Measurements from ENCODE around the gene C1orf116.

The C1orf116 gene

DNA sequence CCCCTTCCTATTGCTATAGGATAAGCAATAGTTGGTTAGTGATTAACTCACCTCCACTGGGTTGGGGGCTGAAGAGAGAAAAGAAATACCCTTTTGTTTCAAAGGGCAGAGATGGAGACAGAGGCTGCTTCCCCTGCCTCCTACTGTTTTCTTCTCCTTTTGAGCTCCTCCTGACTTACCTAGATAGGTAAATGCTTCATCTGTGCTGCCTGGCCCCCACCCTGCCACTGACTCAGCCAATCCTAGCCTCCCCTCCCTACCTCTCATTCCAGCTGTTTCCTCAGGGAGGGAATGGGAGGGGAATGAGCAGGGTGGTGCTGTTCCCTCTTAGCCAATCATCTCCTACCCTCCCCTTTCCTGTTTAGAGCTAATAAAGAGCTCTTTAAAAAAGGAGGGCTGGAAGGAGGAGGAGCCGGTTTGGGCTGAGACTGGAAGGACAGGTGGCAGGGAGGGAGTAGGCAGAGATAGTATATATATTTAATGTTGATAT lies at the start of gene C1orf116:
Gene C1orf116, minus strand, starts transcription at position 229 of the 490 bp plus-strand sequence. CDS start 5,158 bp downstream, outside the sequence.
- DNase-seq (ENCODE audit: low spot score) = no peak

DNA sequence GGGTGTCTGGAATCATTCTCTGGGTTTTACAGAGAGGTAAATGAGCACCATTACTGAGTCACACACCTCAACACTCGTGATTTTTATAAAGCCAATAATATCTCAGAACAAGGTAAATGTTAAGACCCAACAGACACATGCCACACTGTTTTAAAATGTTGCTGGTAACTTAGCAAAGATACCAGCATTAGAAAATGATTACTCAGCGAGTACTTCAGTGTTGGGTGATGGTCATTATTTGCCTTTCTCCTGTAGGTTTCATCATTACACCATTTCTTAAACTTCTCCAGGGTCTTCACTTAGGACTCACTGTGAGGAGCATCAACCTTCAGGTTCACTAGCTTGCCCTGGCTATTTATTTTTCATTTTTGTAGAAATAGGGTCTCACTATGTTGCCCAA lies 49.2 kb upstream of the C1orf116 start:
- DNase-seq (ENCODE audit: low spot score) = no peak

- no peak for DNase-seq (ENCODE audit: low spot score)
Observed at GRCh38 chr1:207081088-207081487, 48.5 kb upstream of the C1orf116 start.

DNA sequence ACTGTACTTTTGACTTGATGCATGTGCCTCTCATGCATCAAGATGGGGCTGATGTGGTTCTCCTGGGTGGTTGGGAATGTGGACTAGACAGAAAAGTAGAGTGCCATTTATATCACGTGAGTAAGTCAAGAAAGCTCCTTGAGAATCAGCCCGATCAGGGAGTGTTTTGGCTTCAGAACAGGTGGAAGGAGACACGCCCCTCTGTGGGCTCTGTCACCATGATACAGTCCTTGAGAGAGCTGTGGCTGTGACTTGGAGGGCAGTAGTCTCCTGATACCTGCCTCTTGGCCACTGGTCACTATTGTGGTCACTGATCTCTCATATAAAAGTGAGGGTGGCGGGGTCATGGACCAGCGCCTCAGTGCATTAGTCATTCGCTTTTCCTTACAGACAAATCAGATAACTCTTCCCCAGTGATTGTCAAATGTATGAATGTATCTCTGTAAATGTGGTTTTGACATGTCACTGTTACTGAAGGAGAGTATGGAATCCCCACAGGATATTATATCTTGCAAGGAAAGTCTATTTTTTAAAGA lies 47.2 kb upstream of the C1orf116 start:
- no peak for DNase-seq (ENCODE audit: low spot score)

GRCh38 chr1:207078578-207079132 lies 46.1 kb upstream of the C1orf116 start:
- DNase-seq (ENCODE audit: low spot score) = no peak

- peak; percentile 88 for DNase-seq (ENCODE audit: low spot score)
Observed at GRCh38 chr1:207077470-207078377, 45.2 kb upstream of the C1orf116 start.

- DNase-seq (ENCODE audit: low spot score) = no peak
Observed at GRCh38 chr1:207077012-207077411, 44.5 kb upstream of the C1orf116 start.

DNA sequence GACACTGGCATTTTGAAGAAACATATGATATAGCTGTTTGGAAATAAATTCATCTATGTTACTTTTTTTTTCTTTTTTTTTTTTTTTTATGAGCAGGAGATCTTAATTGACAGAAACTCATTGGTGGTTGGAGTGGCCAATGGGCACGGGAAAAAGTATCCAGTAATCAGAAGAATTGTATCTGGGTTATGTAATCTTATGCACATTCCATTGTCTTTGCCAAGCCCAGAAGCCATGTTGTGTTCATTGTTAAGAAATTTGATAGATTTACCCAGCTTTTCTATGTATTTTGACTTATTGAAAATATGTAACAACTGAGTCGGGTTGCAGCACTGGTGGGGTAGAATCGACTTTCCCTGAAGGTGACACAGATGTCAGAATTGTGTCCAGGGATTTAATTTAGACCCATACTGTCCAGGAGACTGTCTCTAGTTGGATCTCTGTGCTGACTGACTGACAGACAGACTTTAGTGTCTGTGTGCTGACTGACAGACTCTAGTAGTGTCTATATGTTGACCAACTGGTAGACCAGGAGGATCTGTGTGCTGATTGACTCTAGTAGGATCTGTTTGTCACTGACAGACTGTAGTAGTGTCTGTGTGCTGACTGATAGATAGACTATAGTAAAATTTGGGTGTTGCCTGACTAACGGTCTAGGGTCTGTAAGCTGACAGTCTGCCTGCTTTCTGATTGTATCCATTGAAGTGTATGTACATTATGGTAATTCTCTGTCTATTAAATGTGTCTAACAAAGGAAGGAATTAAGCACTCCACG lies 43.8 kb upstream of the C1orf116 start:
- DNase-seq (ENCODE audit: low spot score) = no peak

DNA sequence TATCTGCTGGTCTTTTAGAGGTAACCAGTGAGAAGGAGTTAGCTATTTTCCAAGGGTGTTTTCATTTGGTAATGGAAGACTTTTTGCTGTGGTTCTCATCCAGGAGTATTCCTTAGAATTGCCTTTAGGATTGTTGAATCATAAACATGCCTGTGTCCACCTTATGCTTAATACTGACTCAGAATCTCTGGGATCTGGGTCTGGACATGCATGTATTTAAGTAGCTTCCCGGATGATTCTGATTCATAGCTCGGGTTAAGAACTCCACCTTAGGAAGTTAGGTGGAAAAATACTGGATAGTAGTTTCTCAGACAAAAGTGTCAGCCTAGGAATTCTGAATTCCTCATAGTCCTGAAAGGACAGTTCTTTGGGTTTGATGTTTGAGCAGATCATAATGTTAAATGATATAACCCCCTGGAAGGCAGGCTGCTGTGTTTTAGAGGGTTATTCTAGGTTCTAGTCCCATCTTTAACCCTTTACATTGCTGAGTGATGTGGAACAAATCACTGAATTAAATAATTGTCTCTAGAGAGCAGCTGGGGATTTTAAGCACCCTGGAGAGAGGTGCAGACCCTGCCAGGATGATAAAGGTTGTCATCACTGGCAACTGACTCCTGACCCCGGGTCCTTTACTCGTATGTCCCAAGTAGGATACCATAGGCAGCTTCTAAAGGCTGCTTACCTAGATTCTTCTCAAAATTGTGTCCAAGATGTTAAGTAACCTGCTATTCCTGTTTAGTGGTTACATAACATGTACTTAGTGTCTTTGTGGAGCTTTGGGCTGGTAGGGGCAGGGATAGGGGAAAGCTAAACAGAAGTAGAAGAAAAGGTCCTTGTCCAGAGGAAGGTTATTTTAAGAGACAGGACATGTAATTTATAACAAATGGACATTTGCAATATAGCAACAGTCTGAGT lies 41.6 kb upstream of the C1orf116 start:
- no peak for DNase-seq (ENCODE audit: low spot score)

- DNase-seq (ENCODE audit: low spot score) = no peak
Observed at GRCh38 chr1:207072233-207072632, 39.7 kb upstream of the C1orf116 start.

- no peak for DNase-seq (ENCODE audit: low spot score)
Observed at GRCh38 chr1:207071426-207071825, 38.9 kb upstream of the C1orf116 start.

DNA sequence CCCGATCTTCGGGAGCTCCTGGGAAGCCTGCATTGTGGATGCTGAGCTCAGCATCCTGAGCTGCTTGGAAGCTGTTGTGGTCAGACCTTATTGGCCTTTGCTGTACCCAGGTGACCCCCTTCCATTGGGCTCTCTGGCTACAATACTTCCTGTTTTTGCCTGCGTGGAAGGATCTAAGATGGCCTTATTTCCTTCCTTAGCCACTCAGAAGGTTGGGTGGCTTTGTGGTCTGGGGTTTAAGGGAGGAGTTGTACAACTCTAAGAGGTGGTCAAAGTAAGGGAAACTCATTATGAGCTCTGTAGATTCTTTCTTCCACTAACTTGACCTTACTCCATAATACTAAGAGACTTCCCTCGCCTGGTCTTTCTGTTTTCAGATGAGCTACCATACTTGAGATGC lies 38.3 kb upstream of the C1orf116 start:
- no peak for DNase-seq (ENCODE audit: low spot score)

DNA sequence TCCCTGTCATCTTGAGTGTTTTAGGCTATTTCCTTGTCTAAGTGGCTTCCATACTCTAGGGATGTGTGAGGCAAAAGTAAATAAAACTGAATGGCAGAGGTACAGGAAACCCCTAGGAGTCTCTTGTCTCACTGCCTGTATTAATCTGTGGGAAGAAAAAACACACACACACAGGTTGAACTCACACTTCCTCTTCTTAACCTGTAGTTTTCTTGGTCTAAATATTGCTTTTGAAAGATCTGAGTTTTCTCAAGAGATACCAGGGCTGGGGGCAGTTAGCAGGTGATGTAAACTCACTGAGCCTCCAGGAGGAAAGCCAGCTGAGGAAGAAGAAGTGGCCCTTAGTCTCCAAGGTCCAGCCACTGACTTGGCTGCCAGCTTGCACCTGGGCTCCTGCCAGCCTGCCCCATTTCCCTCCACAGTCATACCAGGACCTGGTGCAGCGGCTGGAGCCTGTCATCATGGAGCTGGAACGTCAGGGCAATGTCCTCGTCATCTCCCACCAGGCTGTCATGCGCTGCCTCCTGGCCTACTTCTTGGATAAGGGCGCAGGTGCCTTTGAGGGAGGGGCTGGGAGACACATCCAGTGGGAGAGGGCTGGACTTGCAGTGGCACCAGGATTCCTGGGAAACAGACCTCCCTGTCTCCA lies 37.4 kb upstream of the C1orf116 start:
- no peak for DNase-seq (ENCODE audit: low spot score)

DNA sequence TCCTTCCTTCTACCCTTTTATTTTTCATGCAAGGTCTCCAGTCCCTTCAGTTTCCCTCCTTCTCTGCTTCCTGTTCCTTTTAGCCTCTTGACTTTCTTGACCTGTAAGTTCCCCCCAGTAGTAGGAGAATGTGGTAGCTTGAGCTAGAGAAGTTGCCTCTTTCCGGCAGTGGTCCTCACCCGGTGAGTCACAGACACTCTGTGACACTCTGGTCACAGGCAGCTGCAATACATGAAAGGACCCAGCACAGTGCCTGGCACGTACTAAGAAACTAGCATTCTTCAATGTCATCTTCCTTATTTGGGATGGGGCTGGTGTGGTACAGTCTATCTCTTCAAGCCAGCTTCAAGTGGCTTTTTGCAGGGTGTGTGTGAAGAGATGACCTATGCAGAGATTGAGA lies 36.5 kb upstream of the C1orf116 start:
- no peak for DNase-seq (ENCODE audit: low spot score)

- DNase-seq (ENCODE audit: low spot score) = no peak
Observed at GRCh38 chr1:207067665-207068064, 35.1 kb upstream of the C1orf116 start.

DNA sequence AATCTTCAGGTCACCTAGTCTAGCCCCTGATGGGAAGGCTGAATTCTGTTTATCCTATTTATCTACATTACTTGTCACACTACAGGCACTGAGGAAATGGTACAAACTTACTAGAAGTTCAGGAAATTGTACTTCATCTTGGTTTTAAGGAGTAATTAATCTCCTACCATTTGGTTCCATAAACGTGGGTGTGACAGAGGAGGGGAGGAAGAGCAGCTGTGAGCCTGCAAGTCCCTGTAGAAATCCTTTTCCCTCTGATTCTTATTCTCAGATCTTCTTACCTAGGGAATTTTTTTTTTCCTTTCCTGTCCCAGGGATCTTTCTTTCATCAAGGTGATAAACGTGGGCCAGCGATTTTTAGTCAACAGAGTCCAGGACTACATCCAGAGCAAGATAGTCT lies 34.6 kb upstream of the C1orf116 start:
- no peak for DNase-seq (ENCODE audit: low spot score)

- DNase-seq (ENCODE audit: low spot score) = no peak
Observed at GRCh38 chr1:207064561-207064960, 32.0 kb upstream of the C1orf116 start.

GRCh38 chr1:207063014-207063413 lies 30.5 kb upstream of the C1orf116 start:
- no peak for DNase-seq (ENCODE audit: low spot score)

DNA sequence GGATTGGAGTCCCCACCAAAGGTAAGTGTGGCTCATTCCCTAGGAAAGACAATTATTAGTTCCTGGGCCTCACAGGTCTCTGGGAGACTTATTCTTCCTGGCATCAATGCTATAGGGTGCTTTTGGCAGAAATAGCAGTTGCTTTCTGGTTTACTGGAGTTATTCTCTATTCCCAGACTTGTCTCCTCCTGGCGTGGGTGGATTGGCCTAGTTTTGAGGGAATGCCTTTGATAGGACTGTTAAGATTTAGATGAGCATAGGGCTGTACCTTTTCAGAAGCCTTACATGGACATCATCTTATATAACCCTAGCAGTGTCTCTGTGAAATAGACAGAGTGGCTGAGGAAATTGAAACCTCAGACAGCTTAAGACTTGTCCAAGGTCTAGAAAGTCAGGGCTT lies 29.5 kb upstream of the C1orf116 start:
- no peak for DNase-seq (ENCODE audit: low spot score)

GRCh38 chr1:207060596-207060995 lies 28.0 kb upstream of the C1orf116 start:
- DNase-seq (ENCODE audit: low spot score) = no peak

GRCh38 chr1:207059881-207060280 lies 27.3 kb upstream of the C1orf116 start:
- DNase-seq (ENCODE audit: low spot score) = no peak

Measured in NAMALWA (cell line).